Breast epithelium (tissue), 3 donors: ENCODE data around the gene PHKB.

ENCODE experiments used
- CTCF ChIP-seq, 3 donors: fragments of 450-650 bp; IDR thresholded peaks; one replicate each; pipeline ENCODE4 v1.5.1; 2016 to 2017; ENCODE audit warnings: antibody characterized with exemption in 3 of 3, mild to moderate bottlenecking in 3 of 3, moderate library complexity in 3 of 3
- POLR2A ChIP-seq: fragments of 450-650 bp; IDR thresholded peaks from one replicate; pipeline ENCODE4 v1.6.1; 2016; ENCODE audit warnings: antibody characterized with exemption, mild to moderate bottlenecking, moderate library complexity
- POLR2AphosphoS5 ChIP-seq, 3 donors: sonication (generic); formaldehyde crosslinking; IDR thresholded peaks; one replicate each; pipeline ENCODE4 v1.6.1; 2017; ENCODE audit warnings: antibody characterized with exemption in 3 of 3

DNA sequence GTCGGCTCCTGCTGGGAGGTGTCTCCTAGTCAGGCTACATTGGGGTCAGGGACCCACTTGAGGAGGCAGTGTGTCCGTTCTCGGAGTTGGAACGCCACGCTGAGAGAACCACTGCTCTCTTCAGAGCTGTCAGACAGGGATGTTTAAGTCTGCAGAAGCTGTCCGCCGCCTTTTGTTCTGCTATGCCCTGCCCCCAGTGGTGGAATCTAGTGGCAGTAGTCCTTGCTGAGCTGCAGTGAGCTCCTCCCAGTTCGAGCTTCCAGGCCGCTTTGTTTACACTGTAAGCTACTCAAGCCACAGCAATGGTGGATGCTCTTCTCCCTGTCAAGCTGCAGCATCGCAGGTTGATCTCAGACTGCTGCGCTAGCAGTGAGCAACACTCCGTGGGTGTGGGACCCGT lies 36.3 kb upstream of the PHKB start:
- TF ChIP-seq CTCF (IDR thresholded peaks at IDR 0.05) (no peak), POLR2AphosphoS5 (IDR thresholded peaks at IDR 0.05) (no peak), POLR2A (no peak)
